AG04449 (cell line): ENCODE results near the gene SCUBE2.

Experiments used
- CTCF ChIA-PET: fragments of 350-600 bp; formaldehyde crosslinking; extraction: SDS; loops from one replicate; lab custom pipeline; 2021; ENCODE audit warnings: antibody characterized with exemption; lab: Yijun Ruan, JAX
- POLR2A ChIA-PET: fragments of 400-600, 350-600 bp; formaldehyde crosslinking; extraction: SDS; loops from one replicate; lab custom pipeline; 2020; ENCODE audit warnings: antibody characterized with exemption, inconsistent platforms; lab: Yijun Ruan, JAX
- DNase-seq: peaks from one replicate; pipeline ENCODE4 v3.0.0-alpha.2; 2010; ENCODE audit warnings: low read depth, low spot score
- H3K4me3 ChIP-seq: 2 replicates; pipeline ENCODE4 v1.5.1; 2011; ENCODE audit warnings: low read depth, mild to moderate bottlenecking, control low read depth, low read length
- CTCF ChIP-seq: IDR thresholded peaks from one replicate; pipeline ENCODE4 v1.5.1; 2011; ENCODE audit warnings: mild to moderate bottlenecking, moderate library complexity, low read length, control low read depth, inconsistent platforms; ENCODE audit not compliant: insufficient read depth; ENCODE audit errors: missing control alignments

SCUBE2 gene

GRCh38 chr11:9074338-9075029 is 16.9 kb downstream of the SCUBE2 start:
- DNase-seq = no peak
- ChIA-PET CTCF (interaction anchor here (0.7 to 1.6 kb wide), 4 partner anchors 18 to 432 kb away, joined by 3 to 6 read pairs (median 4); no protein-coding TSS in a partner anchor), POLR2A (no interaction called here)
- no peak for TF ChIP-seq CTCF
- H3K4me3 ChIP-seq = no peak overlapping the region

- DNase-seq = no peak
- no peak for TF ChIP-seq CTCF
- ChIA-PET CTCF (interaction anchor here (0.7 to 1.5 kb wide), 3 partner anchors 20 to 58 kb away, joined by 3 to 4 read pairs (median 3); no protein-coding TSS in a partner anchor), POLR2A (no interaction called here)
- H3K4me3 ChIP-seq = no peak overlapping the region
Observed at GRCh38 chr11:9073466-9074225, 17.8 kb downstream of the SCUBE2 start.

- H3K4me3 ChIP-seq = no peak overlapping the region
- ChIA-PET POLR2A (no interaction called here), CTCF (interaction anchor here (1.1 kb wide), 1 partner anchor 57 kb away, joined by 3 read pairs; no protein-coding TSS in a partner anchor)
- TF ChIP-seq CTCF = no peak
- DNase-seq = no peak
Observed at GRCh38 chr11:9072626-9073176, 18.7 kb downstream of the SCUBE2 start.

GRCh38 chr11:9071692-9072091 is 19.7 kb downstream of the SCUBE2 start:
- CTCF ChIA-PET = interaction anchor here (0.9 to 2.1 kb wide), 3 partner anchors 13 to 157 kb away, joined by 3 to 9 read pairs (median 4); no protein-coding TSS in a partner anchor
- no peak for DNase-seq
- H3K4me3 ChIP-seq = no peak overlapping the region
- POLR2A ChIA-PET = no interaction called here
- TF ChIP-seq CTCF = no peak

GRCh38 chr11:9070749-9071491 is 20.5 kb downstream of the SCUBE2 start:
- ChIA-PET POLR2A (no interaction called here), CTCF (interaction anchor here (0.8 to 2.1 kb wide), 3 partner anchors 12 to 67 kb away, joined by 3 to 9 read pairs (median 4); no protein-coding TSS in a partner anchor)
- no peak for TF ChIP-seq CTCF
- no peak overlapping the region for H3K4me3 ChIP-seq
- no peak for DNase-seq
